Measurements from ENCODE around the gene COX18.

The COX18 gene

GRCh38 chr4:73069338-73070073 lies at the start of gene COX18:
TSS of gene COX18 (minus strand) at chr4:73069716. CDS start at chr4:73069649, 67 bp downstream.
- peak; percentile 97 to 98 for DNase-seq

- no peak for DNase-seq
Measured at GRCh38 chr4:73109493-73109892, 40.0 kb upstream of the COX18 start.

GRCh38 chr4:73104695-73105094 lies 35.2 kb upstream of the COX18 start:
- DNase-seq: no peak

- no peak for DNase-seq
Measured at GRCh38 chr4:73103799-73104503, 34.4 kb upstream of the COX18 start.

- DNase-seq: no peak
Measured at GRCh38 chr4:73099143-73099542, 29.6 kb upstream of the COX18 start.

GRCh38 chr4:73098713-73099112 lies 29.2 kb upstream of the COX18 start:
- no peak for DNase-seq

- no peak for DNase-seq
Measured at GRCh38 chr4:73098016-73098415, 28.5 kb upstream of the COX18 start.

- DNase-seq: no peak
Measured at GRCh38 chr4:73092868-73093267, 23.4 kb upstream of the COX18 start.

- DNase-seq: no peak
Measured at GRCh38 chr4:73090738-73091137, 21.2 kb upstream of the COX18 start.

- DNase-seq: no peak
Measured at GRCh38 chr4:73087871-73088270, 18.4 kb upstream of the COX18 start.

- DNase-seq: peak in 1 of 2 donors; percentile 24
Measured at GRCh38 chr4:73086095-73086868, 16.8 kb upstream of the COX18 start.

GRCh38 chr4:73080789-73081188 lies 11.3 kb upstream of the COX18 start:
- DNase-seq: no peak

- DNase-seq: no peak
Measured at GRCh38 chr4:73075832-73076231, 6.3 kb upstream of the COX18 start.

- no peak for DNase-seq
Measured at GRCh38 chr4:73070074-73070390, 516 bp upstream of the COX18 start.

- peak in 1 of 2 donors; percentile 53 for DNase-seq
Measured at GRCh38 chr4:73068491-73069337, 802 bp downstream of the COX18 start.

- DNase-seq: peak in 1 of 2 donors; percentile 27
Measured at GRCh38 chr4:73067971-73068394, 1.5 kb downstream of the COX18 start.

- peak; percentile 45 to 64 for DNase-seq
Measured at GRCh38 chr4:73066928-73067327, 2.6 kb downstream of the COX18 start.

- DNase-seq: no peak
Measured at GRCh38 chr4:73066445-73066844, 3.1 kb downstream of the COX18 start.

- DNase-seq: no peak
Measured at GRCh38 chr4:73064536-73064935, 5.0 kb downstream of the COX18 start.

- no peak for DNase-seq
Measured at GRCh38 chr4:73055241-73055897, 14.1 kb downstream of the COX18 start.

GRCh38 chr4:73053974-73054480 lies 15.5 kb downstream of the COX18 start:
- no peak for DNase-seq

- no peak for DNase-seq
Measured at GRCh38 chr4:73053076-73053475, 16.4 kb downstream of the COX18 start.

Measured in CD4-positive, alpha-beta T cell treated with Interleukin-1 beta for 1 hour (primary cell).